CD4-positive, alpha-beta T cell treated with Interleukin-4 for 1 hour (primary cell): ENCODE data around the gene NOTO.

Experiments used
- DNase-seq, 2 donors: peaks; one replicate each; pipeline ENCODE4 v3.0.0-alpha.2; 2020 to 2022

NOTO gene

GRCh38 chr2:73203055-73203681 is 794 bp downstream of the NOTO start:
- DNase-seq, result no peak

DNA sequence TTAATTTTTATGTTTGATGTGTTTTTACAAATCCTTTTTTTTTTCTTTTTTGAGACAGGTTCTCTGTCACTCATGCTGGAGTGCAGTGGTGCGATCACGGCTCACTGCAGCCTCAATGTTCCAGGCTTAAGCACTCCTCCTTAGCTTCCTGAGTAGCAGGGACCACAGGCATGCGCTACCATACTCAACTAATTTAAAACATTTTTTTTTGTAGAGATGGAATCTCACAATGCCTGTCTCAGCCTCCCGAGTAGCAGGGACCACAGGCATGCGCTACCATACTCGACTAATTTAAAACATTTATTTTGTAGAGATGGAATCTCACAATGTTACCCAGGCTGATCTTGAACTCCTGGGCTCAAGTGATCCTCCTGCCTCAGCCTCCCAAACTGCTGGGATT is 3.2 kb downstream of the NOTO start:
- no peak for DNase-seq

- no peak for DNase-seq
Observed at GRCh38 chr2:73208258-73208657, 5.9 kb downstream of the NOTO start.

GRCh38 chr2:73210019-73210418 is 7.6 kb downstream of the NOTO start:
- DNase-seq, result no peak

GRCh38 chr2:73210696-73211095 is 8.3 kb downstream of the NOTO start:
- no peak for DNase-seq

DNA sequence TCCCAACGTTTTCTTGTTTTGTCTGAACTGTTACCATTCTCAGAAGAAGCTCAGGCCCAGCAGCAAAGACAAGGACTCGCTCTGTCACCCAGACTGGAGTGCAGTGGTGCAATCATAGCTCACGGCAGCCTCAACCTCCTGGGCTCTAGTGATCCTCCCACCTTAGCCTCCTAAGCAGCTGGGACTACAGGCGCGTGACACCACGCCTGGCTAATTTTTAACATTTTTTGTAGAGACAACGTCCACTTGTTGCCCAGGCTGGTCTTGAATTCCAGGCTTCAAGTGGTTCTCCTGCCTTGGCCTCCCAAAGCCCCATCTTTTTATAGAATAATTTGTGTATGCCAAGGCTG is 9.7 kb downstream of the NOTO start:
- no peak for DNase-seq

- peak; percentile 73 to 76 for DNase-seq
Observed at GRCh38 chr2:73212448-73213176, 10.2 kb downstream of the NOTO start.

DNA sequence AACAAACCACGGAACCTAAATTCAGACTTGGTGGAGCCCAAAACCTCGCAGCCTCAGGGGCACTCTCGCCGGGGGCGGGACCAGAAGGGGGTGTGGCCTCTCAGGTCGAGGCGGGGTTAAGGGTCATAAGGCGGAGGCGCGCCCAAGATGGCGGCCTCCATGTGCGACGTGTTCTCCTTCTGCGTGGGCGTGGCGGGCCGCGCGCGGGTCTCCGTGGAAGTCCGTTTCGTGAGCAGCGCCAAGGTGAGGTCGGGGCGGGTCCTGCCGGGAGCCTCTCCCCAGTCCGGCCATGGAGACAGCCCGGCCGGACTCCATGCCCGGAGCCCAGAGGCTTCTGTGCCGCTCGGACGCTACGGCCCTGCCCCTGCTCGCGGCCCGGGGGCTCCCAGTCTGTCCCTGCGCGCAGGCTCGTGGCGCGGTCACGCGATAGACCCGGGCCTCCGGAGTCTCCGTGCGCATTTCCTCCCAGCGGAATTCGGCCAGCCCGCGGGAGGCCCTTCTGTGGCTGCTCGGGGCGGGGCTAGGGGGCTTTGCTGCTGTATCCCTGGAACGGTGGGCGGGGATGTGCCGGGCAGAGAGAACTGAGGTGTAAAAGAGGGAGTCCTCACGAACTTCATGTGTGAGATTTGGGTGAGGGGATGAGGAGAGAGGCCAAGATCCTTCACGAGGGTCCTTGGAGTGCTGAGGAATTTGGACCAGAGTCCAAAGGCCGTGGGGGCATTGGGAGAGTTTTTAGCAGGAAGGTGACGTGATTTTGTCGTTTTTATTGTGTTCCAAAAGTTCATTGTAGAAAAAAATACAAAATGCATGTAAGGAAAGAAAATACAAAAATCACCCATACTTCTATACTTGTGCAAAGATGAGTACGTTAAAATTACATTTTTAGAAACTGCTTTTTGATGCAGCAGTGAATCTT is 12.0 kb downstream of the NOTO start, which contains the start of gene SMYD5:
TSS of gene SMYD5 (plus strand) at position 126 of the 916 bp plus-strand sequence. CDS start at position 148, 22 bp downstream.
- peak; percentile 90 to 92 for DNase-seq

- DNase-seq, result no peak
Observed at GRCh38 chr2:73215254-73215653, 12.9 kb downstream of the NOTO start.

GRCh38 chr2:73217160-73217559 is 14.8 kb downstream of the NOTO start:
- DNase-seq, result no peak

DNA sequence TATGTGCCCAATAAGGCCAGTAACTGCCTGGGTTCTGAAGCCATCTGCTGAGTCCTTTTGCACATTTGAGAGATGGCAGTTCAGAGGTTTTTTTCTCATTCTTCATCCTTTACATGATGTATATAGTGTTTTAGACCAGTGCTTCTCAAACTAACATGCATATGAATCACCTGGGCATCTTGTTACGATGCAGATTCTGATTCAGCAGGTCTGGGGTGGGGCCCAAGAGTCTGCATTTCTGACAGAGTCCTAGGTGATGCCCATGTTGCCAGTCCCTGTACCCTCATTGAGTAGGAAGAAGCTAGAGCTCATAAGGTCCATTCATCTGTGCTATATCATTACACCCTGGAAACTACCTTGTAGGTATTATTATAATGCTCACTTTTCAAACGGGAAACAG is 15.5 kb downstream of the NOTO start:
- no peak for DNase-seq

DNA sequence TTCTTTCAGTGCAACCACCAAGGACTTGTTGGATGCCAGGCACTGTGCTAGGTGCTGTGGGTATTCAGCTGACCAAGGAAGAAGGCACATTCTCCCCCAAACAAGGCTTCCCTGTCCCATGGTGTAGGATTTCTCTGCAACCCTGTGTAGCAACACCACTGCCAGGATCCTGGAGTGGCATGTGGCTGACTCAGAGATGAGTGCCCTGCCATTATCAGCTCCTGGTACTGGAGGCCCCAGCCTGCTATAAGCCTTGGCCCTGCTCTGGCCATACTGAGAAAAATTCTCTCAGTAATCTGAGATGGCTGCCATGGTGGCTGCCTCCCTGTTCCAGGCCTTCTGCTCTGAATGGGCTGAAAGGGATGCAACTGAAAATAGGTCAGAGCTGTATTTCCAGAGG is 15.9 kb downstream of the NOTO start:
- DNase-seq, result no peak

DNA sequence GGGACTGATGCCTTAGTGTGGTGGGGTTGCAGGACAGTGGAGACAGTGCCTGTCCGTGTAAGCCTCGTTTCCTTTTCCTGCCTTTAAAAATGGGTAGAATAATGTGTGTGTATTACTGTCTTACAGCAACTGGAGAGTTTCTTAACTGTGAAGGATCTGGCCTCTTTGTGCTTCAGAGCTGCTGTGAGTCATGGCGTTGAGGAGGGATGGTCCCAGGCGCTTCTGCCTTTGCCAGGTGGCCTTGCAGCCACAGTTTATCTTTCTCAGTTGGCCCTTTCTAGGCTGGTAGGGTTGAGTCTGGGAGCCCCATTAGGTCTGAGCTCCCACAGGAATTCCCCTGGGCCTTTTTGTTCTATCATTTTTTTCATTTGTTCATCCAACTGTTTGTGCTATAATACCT is 21.4 kb downstream of the NOTO start:
- no peak for DNase-seq

DNA sequence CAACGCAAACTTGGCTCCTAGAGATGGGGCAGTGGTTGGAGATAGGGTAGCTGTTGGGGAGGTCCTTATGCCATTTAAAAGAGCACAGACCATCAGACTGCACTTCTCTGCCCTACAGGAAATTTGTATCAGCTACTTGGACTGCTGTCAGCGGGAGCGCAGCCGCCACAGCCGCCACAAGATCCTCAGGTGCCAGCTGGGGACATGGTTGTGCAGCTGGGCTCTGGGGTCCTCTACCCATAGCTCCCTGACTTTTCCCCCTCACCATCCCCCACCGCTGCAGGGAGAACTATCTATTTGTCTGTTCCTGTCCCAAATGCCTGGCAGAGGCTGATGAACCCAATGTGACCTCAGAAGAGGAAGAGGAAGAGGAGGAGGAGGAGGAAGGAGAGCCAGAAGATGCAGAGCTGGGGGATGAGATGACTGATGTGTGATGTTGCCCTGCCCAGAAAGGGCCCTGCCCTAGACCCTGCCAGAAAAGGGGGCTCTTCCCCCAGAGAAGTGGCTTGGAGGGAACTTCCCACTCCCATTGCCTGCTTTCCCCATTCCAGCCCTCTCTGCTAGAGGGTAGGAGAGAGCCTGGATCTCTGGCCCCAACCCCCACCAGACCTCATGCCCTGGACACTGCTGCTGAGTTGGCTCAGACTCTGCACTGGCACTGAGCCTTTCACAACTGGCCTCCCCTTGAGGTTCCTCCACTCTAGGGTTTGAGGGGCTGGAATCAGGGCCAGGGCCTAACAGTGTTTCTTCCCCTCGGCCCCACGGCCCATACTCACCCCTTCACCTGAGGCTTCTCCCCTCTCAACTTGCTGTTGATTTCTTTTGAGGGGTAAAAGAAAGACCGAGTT is 23.4 kb downstream of the NOTO start:
- no peak for DNase-seq

DNA sequence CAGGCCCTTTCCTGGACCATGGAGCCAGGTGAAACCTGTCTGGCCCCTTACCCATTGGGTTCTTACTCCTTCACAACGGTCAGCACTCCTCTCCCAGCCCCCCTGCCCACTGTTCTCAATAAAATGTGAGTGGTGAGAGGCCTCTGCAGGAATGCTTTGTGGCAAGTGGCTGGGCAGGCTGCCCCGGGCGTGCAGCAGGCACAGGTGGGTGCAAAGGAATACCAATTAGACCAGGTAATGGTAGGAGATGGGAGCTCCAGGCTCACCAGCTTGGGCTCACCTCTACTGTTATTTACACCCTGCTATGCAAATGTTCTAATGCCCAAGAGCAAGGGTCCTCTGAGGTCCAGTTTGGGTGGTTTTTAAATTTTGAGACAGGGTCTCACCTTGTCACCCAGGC is 24.7 kb downstream of the NOTO start:
- DNase-seq, result no peak

GRCh38 chr2:73228631-73229030 is 26.3 kb downstream of the NOTO start:
- no peak for DNase-seq

GRCh38 chr2:73232403-73233153 is 30.2 kb downstream of the NOTO start:
- peak in 1 of 2 donors; percentile 22 for DNase-seq

DNA sequence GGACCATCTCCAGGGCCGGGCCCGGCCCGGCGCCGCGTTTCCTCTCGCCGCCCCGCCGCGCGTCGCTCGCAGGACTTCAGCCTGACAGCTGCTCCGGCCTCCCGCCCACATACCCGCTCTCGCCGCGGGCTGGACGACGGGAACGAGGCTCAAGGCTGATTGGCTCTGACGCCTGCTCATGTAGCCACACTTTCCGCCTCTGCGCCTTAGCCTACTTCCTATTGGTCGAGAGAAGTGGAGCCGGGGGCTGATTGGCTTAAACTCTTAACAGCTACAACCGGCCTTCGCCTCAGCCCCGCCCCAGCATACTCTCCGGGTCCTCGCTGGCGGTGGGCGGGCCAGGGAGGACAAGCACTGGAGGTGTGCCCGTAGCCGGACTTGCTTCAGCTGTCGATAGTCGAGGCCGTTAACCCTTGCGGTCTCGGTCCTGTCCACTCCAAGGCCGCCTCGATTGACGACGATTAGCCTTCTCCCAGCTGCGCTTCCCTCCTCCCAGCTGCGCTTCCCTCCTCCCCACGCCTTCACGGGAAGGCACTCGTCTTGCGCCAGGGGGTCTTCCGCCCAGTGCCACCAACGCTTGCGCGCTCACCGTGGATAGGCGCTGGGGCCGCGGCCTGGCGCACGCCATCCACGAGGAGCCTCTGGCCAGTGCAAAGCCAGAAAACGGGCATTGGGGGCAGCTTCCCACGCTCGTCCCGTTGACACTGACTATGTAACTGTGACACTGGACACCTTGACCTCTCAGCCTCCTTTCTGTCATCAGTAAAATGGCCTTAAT is 31.0 kb downstream of the NOTO start, which contains the start of gene PRADC1:
TSS of gene PRADC1 (minus strand) at position 86 of the 778 bp plus-strand sequence. CDS start at position 7, 79 bp downstream.
- DNase-seq, result peak; percentile 97 to 98

DNA sequence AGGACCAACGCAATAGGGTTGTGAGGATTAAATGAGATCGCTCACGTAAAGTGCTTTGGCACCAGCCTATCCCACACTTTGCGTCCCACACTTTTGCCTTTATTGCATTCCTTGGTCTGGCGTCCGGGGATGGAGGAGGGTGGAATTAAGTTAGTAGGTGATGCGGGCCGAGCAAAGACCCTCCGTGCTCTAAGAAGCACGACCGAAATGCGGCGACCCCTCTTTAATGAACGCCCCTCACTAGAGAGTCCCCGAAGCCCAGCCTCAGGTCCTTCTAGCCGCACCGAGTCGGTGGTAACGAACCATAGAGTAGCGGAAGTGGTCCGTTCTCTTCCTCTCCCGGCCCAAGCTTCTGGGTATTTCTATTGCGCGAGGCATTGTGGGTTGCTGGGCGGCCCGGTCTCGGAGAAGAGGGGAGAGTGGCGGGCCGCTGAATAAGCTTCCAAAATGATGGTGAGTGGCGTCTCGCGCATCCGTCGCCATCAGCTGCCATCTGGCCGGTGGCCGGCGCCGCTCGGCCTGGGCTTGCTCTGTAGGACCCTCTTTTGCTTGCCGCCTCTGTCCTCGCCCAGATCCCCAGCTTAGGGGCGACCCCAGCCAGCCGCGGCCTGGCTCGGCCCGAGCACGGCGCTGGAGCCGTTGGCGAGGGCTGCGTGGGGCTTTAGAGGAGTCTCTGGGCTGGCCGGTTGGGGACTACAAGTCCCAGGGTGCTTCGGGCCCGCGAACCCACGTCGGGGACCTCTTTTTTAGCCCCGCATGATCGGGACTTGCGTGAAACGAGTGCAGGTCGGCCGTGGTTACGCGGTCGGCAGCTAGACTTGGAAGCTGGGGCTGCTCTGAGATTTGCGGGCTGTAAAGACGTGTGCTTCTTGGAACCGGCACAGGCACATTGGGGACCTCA is 31.8 kb downstream of the NOTO start, which contains the start of gene CCT7:
TSS of gene CCT7 (plus strand) at position 377 of the 901 bp plus-strand sequence. CDS start at position 448, 71 bp downstream.
- DNase-seq, result peak; percentile 92 to 93
